Endothelial cell (in vitro differentiated cells): ENCODE results near the gene P3H3. TPM values are rescaled to one million over a fixed set of nuclear protein-coding genes. Genes with fewer than 3 reads are reported as not detected.

Experiments
- DNase-seq: peaks from one replicate; pipeline ENCODE4 v3.0.0; 2021; ENCODE audit warnings: low spot score
- H3K27ac Mint-ChIP-seq: one replicate; pipeline ENCODE4 v1.8.0; 2021; ENCODE audit warnings: mixed read lengths, inconsistent platforms; ENCODE audit not compliant: unreplicated experiment
- H3K27me3 Mint-ChIP-seq: one replicate; pipeline ENCODE4 v1.8.0; 2021; ENCODE audit warnings: mild to moderate bottlenecking, moderate library complexity, mixed read lengths, inconsistent platforms; ENCODE audit not compliant: unreplicated experiment
- H3K36me3 Mint-ChIP-seq: one replicate; pipeline ENCODE4 v1.8.0; 2021; ENCODE audit warnings: mild to moderate bottlenecking, low read depth, mixed read lengths, inconsistent platforms; ENCODE audit not compliant: unreplicated experiment
- H3K4me1 Mint-ChIP-seq: one replicate; pipeline ENCODE4 v1.8.0; 2021; ENCODE audit warnings: mild to moderate bottlenecking, mixed read lengths, inconsistent platforms; ENCODE audit not compliant: unreplicated experiment
- H3K4me3 Mint-ChIP-seq: one replicate; pipeline ENCODE4 v1.8.0; 2021; ENCODE audit warnings: mild to moderate bottlenecking, mixed read lengths, inconsistent platforms; ENCODE audit not compliant: unreplicated experiment
- H3K9me3 Mint-ChIP-seq: one replicate; pipeline ENCODE4 v1.8.0; 2021; ENCODE audit warnings: mixed read lengths, inconsistent platforms; ENCODE audit not compliant: unreplicated experiment
- total RNA-seq: library from RNA; stranded (reverse); fragmentation: NEBNext Ultra II Directional; extraction: Animal tissue kit (Norgen Biotek cat#: 25700); gene quantifications from one replicate; pipeline ENCODE4 v1.2.1, GENCODE V29; 2021; ENCODE audit not compliant: unreplicated experiment
- TF ChIP-seq, protein P1 (sequence below): fragments of 200-600 bp; sonication (generic); IDR thresholded peaks from one replicate; pipeline ENCODE4 v1.5.0; 2021; ENCODE audit warnings: antibody characterized with exemption; ENCODE audit not compliant: unreplicated experiment

The P3H3 gene
- total RNA-seq, 1 donor from 2014 or later: 48.8 TPM

DNA sequence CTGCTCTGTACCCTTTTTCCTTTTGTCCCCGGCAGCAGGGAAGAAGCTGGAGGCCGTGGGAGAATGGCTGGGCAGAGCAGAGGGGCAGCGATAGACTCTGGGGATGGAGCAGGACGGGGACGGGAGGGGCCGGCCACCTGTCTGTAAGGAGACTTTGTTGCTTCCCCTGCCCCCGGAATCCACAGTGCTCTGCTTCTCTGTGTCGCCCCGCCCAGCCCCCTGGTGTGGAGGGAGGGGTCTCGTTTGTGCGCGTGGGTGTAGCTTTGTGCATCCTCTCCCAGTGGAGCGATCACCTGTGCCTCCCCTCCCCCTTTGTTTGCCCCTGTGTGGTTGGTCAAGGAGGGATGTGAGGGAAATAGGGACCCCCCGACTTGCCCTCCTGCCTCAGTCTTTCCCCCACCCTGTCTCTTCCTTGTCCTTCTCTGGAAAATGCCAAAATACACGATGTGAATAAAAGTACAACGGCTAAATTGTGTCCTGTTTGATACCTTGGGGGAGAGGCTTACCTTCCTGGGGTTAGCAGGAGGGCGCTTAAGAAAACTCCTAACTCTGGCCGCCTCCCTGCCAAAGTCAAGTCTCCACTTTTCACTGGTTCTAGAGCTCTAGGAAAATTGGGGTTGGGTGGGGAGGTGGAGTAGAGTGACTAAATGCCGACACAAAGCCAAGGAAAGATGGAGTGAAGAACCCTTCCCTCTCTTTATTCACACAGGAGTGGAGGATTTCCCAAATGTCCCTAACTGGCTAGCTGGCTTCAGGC is 38.1 kb downstream of the P3H3 start:
- Mint-ChIP-seq H3K36me3 (peaks cover 48% of the 10 kb centered on the region), H3K4me3 (peak overlapping the region; percentile 82), H3K27ac (no peak overlapping the region), H3K9me3 (no peaks in the 10 kb centered on the region), H3K4me1 (peaks cover 23% of the 10 kb centered on the region), H3K27me3 (peaks cover 15% of the 10 kb centered on the region)
- TF ChIP-seq, protein P1, sequence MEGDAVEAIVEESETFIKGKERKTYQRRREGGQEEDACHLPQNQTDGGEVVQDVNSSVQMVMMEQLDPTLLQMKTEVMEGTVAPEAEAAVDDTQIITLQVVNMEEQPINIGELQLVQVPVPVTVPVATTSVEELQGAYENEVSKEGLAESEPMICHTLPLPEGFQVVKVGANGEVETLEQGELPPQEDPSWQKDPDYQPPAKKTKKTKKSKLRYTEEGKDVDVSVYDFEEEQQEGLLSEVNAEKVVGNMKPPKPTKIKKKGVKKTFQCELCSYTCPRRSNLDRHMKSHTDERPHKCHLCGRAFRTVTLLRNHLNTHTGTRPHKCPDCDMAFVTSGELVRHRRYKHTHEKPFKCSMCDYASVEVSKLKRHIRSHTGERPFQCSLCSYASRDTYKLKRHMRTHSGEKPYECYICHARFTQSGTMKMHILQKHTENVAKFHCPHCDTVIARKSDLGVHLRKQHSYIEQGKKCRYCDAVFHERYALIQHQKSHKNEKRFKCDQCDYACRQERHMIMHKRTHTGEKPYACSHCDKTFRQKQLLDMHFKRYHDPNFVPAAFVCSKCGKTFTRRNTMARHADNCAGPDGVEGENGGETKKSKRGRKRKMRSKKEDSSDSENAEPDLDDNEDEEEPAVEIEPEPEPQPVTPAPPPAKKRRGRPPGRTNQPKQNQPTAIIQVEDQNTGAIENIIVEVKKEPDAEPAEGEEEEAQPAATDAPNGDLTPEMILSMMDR: no peak
- no peak for DNase-seq

GRCh38 chr12:6866920-6867412 is 38.8 kb downstream of the P3H3 start:
- TF ChIP-seq, protein P1: no peak
- H3K9me3 Mint-ChIP-seq: no peaks in the 10 kb centered on the region
- peaks cover 51% of the 10 kb centered on the region for H3K36me3 Mint-ChIP-seq
- H3K4me1 Mint-ChIP-seq: peaks cover 26% of the 10 kb centered on the region
- peak overlapping the region; percentile 82 for H3K4me3 Mint-ChIP-seq
- no peak for DNase-seq
- peaks cover 18% of the 10 kb centered on the region for H3K27me3 Mint-ChIP-seq
- no peak overlapping the region for H3K27ac Mint-ChIP-seq

DNA sequence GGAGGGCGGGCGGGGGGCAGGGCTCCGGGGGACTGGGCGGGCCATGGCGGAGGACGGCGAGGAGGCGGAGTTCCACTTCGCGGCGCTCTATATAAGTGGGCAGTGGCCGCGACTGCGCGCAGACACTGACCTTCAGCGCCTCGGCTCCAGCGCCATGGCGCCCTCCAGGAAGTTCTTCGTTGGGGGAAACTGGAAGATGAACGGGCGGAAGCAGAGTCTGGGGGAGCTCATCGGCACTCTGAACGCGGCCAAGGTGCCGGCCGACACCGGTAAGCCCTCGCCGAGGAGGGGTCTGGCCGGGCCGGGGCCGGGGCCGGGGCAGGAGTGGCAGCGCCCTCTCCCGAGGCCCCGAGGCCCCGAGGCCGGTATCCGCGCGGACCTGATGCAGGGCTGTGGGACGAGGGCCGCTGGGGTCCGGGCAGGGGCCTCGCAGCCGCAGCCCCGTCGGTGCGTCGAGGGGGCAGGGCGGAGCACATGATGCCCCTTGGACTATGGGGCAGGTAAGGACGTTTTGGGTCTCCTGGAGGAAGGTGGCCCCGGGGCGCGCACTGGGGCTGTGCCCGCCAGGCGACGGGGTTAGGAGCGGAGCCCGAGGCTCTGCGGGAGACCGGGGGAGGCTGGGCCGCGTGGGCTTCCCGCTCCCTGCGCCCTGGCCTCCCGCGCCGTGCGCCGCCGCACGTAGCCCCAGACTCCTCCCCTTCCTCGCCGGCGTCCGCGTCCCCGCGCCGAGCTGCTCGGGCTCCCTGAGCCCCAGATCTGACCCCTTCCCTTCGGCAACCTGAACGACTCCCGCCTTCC is 39.4 kb downstream of the P3H3 start, which contains the start of gene TPI1:
TPI1 (plus strand) TSS at position 119 of the 798 bp plus-strand sequence; CDS start at position 155, 36 bp downstream.
- no peaks in the 10 kb centered on the region for H3K9me3 Mint-ChIP-seq
- peak within 1 kb of the TSS; percentile 61 for H3K27ac Mint-ChIP-seq
- TF ChIP-seq, protein P1: no peak
- peak within 1 kb of the TSS; percentile 94 for H3K4me3 Mint-ChIP-seq
- H3K36me3 Mint-ChIP-seq: peaks cover 46% of the 10 kb centered on the region
- peak; percentile 84 for DNase-seq
- peaks cover 29% of the 10 kb centered on the region for H3K4me1 Mint-ChIP-seq
- H3K27me3 Mint-ChIP-seq: peaks cover 19% of the 10 kb centered on the region

- no peaks in the 10 kb centered on the region for H3K9me3 Mint-ChIP-seq
- H3K4me1 Mint-ChIP-seq: peaks cover 29% of the 10 kb centered on the region
- H3K36me3 Mint-ChIP-seq: peaks cover 42% of the 10 kb centered on the region
- H3K4me3 Mint-ChIP-seq: peak overlapping the region; percentile 92
- H3K27ac Mint-ChIP-seq: peak overlapping the region; percentile 61
- TF ChIP-seq, protein P1: no peak
- peaks cover 19% of the 10 kb centered on the region for H3K27me3 Mint-ChIP-seq
- DNase-seq: no peak
Observed at GRCh38 chr12:6868211-6869048, 40.2 kb downstream of the P3H3 start.
